GM19372 (cell line): ENCODE data around the gene CDC6.

Experiments
- ATAC-seq: cut with Tn5 transposase; IDR thresholded peaks from one replicate; pipeline ENCODE4 v1.9.1; 2021; ENCODE audit warnings: mild to moderate bottlenecking, low read depth, moderate library complexity; ENCODE audit not compliant: unreplicated experiment

The CDC6 gene

GRCh38 chr17:40309031-40309948 lies 21.6 kb downstream of the CDC6 start, which contains the start of gene RARA:
Gene RARA, plus strand, starts transcription at chr17:40309180. Its CDS starts 22,039 bp downstream, at chr17:40331219.
- no peak for ATAC-seq

DNA sequence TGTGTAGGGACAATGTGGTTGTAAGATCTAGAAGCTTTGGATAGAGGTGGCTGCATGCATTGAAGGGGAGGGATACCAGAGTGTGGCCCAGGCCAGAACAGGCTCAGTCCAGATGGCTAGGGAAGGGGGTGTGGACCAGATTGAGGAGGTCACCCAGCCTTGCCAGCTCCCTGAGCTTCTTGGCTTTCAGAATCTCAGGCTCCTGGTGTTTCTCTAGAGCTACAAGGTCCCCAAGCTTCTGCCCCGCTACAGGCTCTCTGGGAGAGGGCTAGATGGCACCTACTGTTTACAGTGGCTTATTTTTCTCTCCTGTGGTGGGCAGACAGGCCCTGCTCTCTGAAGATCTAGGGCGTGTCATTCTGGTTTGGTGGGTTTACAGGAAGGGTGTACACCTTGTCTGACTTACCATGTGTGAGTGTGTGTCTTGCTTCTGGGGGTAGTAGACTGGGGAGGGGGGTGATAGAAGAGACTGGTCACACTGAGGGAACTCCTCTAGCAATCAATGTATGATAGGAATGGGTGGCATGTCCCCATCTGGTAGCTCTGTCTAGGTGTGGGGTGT lies 22.4 kb downstream of the CDC6 start:
- no peak for ATAC-seq

GRCh38 chr17:40310882-40311391 lies 23.3 kb downstream of the CDC6 start:
- ATAC-seq: no peak

DNA sequence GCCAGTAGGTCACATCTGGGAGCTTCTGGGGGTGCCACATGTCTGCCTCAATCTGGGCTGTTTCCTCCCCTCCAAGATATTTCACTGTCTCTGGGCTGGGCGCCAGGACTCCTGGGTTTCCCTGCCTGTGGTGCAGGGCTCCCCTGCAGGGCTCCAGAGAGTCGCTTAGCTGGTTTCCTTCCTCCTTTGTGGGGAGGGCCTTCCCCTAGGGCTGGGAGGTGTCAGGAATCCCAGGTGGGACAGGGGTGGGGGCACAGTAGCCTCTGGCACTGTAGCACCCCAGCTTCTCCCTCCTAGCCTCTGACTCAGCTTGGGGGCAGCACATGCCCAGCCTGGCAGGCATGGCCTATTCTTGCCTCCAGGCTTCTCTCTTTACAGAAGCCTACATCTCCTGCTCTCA lies 23.9 kb downstream of the CDC6 start:
- no peak for ATAC-seq

- no peak for ATAC-seq
Observed at GRCh38 chr17:40312131-40312731, 24.6 kb downstream of the CDC6 start.

- ATAC-seq: no peak
Observed at GRCh38 chr17:40312893-40313667, 25.4 kb downstream of the CDC6 start.

- ATAC-seq: no peak
Observed at GRCh38 chr17:40313668-40314583, 26.2 kb downstream of the CDC6 start.

GRCh38 chr17:40314584-40314956 lies 26.9 kb downstream of the CDC6 start:
- no peak for ATAC-seq

GRCh38 chr17:40315206-40315605 lies 27.5 kb downstream of the CDC6 start:
- ATAC-seq: no peak

DNA sequence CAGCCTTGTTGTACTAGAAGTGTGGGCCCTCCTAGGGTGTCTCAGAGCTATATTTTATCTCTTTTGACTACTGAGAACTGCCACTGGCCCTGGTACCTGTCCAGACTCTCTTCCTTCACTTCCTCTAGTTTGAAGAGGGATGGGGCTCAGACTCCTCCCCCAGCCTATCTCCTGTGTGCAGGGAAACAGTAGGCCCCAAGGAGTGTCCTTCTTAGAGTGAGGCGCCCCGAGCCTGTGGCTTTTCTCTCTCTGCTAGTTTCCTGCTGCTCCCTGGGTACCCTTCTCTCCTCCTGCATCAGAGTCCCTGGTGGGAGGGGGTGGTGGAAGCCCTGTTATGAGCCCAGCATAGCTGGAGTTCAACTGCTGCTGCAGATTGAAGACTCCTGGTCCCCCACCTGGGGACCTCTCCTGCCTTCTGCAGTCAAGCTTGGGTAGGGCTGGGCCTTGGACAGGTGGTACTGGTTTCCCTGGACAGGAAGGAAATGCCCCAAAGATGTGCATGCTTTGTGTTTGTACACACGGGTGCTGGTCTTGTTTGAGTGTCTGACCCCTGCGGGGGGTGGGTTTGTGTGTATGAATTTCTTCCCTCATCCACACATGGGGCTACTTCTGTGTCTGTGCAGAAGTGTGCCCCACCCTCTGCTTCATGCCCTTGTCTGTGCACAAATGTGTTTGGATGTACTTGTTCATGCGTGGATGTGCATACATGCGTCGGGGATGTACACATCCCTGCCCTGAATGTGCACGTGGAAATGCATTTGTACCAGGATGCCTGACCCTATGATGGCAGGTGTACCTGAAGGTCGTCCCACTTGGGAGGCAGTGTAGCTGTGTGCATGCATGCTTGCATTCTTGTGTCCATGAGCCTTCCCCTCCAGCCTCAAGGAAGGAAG lies 28.2 kb downstream of the CDC6 start:
- ATAC-seq: no peak

DNA sequence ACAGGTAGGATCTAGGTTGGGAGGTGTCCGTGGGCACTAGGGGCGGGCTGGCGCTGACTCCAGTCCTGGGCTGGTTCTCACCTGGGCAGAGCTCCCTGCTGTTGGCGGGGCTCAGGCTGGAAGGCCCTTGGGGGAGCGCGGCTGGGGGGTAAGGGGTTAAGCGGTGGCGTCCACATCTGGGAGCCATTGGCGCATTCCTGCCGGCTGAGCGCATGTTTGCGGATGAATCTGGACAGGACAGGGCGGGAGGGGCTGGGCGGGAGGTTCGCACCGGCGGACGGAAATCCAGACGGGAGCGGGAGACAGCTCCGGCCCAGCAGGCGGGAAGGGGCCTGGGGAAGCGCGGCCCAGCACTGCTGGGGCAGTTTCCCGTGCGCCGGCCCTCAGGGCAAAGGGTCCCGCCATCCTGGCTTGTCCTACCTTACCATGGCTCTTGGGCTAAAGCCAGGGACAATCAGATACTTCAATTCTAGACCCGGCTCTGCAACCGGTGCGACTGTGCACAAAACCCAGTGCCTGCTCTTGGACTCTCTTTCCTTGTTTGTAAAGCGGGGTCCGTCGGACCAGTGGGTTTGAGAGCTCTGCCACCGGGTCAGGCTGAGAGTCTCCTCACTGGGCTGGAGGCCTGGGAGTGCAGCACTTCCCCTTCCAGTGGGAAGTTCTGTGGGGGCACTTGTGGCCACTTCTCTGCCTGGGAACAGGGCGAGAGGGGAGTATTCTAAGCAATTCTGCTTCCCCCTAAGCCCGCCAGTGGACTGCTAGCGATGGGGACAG lies 29.1 kb downstream of the CDC6 start:
- ATAC-seq: no peak

DNA sequence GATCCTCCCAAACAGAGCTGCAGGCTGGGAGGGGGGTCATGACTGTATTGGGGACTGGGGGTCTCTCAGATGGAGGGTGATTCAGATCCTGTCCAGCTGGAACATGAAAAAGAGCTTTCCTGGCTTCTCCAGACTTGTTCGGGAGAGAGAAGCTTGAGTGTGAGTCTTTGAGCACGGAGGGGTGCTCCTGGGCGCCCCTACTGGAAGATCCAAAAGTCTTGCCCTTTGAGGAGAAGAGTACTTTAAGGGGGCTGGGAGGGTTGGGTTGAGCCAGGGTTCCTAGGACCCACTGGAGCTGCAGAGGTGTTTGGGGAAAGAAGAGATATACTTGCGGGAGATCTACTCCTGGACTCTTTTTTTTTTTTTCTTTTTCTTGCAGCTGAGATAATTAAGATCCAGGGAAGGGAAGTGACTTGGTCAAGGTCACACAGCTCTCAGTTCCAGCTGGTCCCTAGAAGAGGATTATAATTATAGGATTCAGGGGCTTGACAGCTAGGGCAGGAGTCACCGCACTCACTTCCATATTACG lies 29.7 kb downstream of the CDC6 start:
- ATAC-seq: no peak

DNA sequence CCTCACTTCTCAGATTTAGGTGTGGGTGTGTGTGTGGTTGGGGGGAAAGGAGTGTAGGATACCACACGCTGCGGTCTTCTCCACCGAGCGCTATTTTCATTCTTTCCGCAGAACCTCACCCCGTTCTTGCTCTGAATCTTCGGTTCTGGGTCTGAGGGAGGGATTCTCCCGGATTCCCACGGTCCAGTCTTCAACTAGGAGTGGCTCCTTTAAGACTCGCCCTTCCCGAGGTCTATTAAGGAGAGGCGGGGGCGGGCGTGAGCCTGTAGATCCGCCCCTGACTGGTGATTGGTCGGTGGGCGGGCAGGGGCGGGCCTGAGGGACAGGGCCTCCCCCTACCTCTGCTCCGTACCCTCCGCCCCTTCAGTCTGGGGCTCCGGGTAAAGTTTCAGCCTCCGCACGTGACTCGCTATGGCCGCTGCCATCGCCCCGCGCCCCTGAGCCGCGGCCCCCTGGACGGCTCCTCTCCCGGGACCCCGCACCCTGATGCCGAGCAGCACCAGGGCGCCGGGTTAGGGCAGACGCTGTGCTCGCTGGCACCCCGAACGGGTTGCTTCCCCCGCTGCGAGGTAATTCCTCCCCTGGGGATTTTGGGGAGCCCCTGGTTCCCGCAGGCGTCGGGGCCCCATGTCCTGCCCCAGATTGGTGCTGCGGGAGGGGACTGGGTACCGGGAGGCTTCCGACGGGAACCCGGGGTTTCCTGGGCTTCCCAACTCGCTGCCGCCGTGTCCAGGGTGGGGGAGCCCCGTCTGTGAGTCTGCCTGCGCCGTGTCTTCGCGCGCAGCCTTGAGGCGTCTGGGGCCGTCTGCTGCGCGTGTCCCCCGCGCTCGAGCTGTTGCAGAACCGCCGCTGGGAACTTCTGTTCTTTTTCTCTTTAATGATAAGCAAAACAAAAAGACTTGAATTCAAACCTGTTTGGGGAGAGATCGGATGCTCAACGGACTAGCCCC lies 30.5 kb downstream of the CDC6 start:
- peak; percentile 61 for ATAC-seq

GRCh38 chr17:40318830-40319391 lies 31.2 kb downstream of the CDC6 start:
- no peak for ATAC-seq

DNA sequence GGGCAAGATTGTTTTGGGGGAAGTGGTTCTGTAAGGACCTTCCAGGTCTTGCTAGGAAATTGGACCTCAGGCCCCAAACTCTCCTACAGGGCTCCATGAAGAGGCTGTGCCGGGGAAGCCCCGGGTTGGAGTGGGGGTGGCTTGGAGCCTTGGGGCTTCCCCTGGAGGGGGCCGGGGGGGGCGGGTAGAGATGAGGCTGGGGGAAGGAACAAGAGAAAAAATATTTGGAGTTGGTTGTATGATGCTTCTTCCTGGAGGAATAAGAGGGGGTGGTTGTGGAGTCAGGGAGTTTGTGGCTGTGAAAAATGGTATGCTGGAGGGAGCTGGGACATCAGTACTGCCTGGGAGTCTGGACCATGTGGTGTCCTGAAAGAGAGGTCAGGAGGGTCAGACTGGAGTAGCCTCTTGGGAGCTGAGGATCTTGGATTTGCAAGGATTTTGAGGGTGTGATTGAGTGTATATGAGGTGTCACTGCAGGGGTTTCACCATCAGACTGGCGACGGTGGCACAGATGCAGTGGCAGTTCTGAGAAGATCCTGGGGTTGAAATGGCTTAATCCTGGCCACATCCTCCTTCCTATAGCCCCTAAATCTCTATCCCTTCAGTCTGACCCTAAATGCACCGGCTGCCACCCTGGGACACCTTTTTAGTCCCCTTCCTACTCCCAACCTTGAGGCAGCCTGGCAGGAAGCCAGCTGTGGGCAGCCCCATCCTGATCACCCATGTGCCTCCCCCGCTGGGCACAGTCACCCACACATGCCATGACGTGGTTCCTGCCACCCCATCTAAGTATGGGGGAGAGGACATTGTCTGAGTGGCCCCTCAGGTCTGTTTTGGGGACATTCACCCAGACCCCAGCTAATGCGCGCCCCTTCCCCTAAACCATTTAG lies 32.2 kb downstream of the CDC6 start:
- ATAC-seq: no peak
